Small intestine (tissue), 7 donors: ENCODE results near the gene TIMP3. TPM values are rescaled to one million over a fixed set of nuclear protein-coding genes. Genes with fewer than 3 reads are reported as not detected.

Source experiments
- DNase-seq, 2 donors: peaks; one replicate each; pipeline versions ENCODE4 v3.0.0 to v3.0.0-alpha.2; 2013
- FAIRE-seq: peaks from 2 replicates; lab custom pipeline; 2012; peaks lifted over from hg19 to GRCh38; lab: Jason Lieb, UNC
- H3K27ac ChIP-seq, 3 donors: one replicate each; pipeline ENCODE4 v1.5.1; 2013; ENCODE audit warnings: low read length in 2 of 3, mild to moderate bottlenecking in 2 of 3, control low read depth in 1 of 3, inconsistent platforms in 1 of 3, low read depth in 1 of 3, moderate library complexity in 1 of 3
- H3K27me3 ChIP-seq, 3 donors: one replicate each; pipeline ENCODE4 v1.6.1; 2013; ENCODE audit warnings: low read length in 3 of 3, inconsistent platforms in 1 of 3; ENCODE audit not compliant: control insufficient read depth in 3 of 3, insufficient read depth in 3 of 3
- H3K36me3 ChIP-seq, 3 donors: one replicate each; pipeline ENCODE4 v1.6.1; 2013; ENCODE audit warnings: low read length in 3 of 3, inconsistent platforms in 1 of 3, low read depth in 1 of 3, mild to moderate bottlenecking in 1 of 3, moderate library complexity in 1 of 3; ENCODE audit not compliant: control insufficient read depth in 3 of 3, insufficient read depth in 2 of 3
- H3K4me1 ChIP-seq, 3 donors: one replicate each; pipeline ENCODE4 v1.6.1; 2013; ENCODE audit warnings: low read length in 2 of 3, inconsistent platforms in 1 of 3, low read depth in 1 of 3, mild to moderate bottlenecking in 1 of 3, moderate library complexity in 1 of 3; ENCODE audit not compliant: control insufficient read depth in 3 of 3, insufficient read depth in 2 of 3
- H3K4me3 ChIP-seq, 3 donors: one replicate each; pipeline ENCODE4 v1.5.1; 2013; ENCODE audit warnings: low read length in 3 of 3, control low read depth in 1 of 3, inconsistent platforms in 1 of 3, low read depth in 1 of 3, mild to moderate bottlenecking in 1 of 3, moderate library complexity in 1 of 3
- H3K9me3 ChIP-seq, 2 donors: one replicate each; pipeline ENCODE4 v1.6.1; 2013; ENCODE audit warnings: low read depth in 1 of 2, low read length in 1 of 2; ENCODE audit not compliant: control insufficient read depth in 2 of 2, insufficient read depth in 1 of 2
- WGBS, 3 donors: extraction: QIAGEN DNeasy Blood & Tissue Kit; methylation state at CpG; one replicate each; pipeline ENCODE4 v1.1.7; 2013; 5-methylcytosine and 5-hydroxymethylcytosine counted together
- polyA plus RNA-seq, 4 donors: library from polyadenylated mRNA; stranded (reverse) in 3 of 4; unstranded in 1 of 4; fragments of 200-250 nt in 3 of 4; fragments of 120-200 nt in 1 of 4; gene quantifications; one replicate each; pipeline versions ENCODE4 v1.2.1 to v1.2.3, GENCODE V29; 2013
- donor health status: healthy with polysubstance abuse.
- donor health status: control.
- donor health status: control.
- donor health status: Bipolar disorder and iron deficiency.
- donor health status: healthy.

TIMP3 gene
- polyA plus RNA-seq, 4 donors: 1.8 to 118 (median 14.9) TPM

DNA sequence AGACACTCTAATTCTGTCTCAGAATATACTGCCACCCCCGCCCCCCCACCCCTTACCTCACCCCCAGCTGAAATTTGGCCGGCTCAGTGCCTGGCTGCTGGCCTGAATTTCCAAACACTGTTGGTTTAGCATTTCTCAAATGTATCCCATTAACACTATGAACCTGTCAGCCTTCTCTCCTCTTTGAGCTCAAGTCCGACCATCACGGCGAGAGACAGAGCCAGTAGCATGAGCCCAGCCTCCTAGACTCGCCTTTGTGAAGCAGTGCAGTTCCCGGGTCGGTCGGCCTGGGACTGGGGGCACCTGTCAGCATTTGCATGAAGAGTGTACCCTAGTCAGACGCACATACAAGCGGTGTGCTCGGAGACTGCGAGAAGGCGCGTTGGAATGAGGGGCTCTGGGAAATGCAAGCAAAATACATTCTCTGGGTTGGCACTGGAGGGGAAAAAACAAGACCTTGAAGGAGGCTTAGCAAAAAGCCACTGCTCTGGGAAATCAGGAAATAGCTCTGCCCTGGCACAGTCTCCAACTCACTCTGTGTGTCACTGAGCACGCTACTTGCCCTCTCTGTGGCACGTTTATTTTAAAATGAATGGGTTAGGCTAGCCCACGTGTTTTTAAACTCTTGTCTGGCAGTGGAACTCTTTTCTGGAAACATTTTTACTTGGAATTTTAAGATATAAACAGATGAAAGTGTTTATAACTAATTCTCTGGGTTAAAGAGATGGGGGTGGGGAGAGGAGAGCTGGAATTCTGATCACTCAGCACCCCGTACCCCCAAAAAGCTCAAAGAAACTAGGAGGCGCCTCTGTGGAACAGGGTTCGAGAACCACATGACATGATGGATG is 108.3 kb downstream of the TIMP3 start:
- Histone ChIP-seq H3K4me3 (no peak overlapping the region), H3K4me1 (peaks cover 0 to 5% (median 0%) of the 10 kb centered on the region in 3 donors), H3K36me3 (no peaks in the 10 kb centered on the region), H3K27ac (no peak overlapping the region), H3K9me3 (no peaks in the 10 kb centered on the region), H3K27me3 (no peaks in the 10 kb centered on the region)
- FAIRE-seq: no peak
- DNase-seq: no peak
- WGBS, 3 donors: 60 to 79% (median 74%) methylated on average over 21 of the region's 21 CpGs

DNA sequence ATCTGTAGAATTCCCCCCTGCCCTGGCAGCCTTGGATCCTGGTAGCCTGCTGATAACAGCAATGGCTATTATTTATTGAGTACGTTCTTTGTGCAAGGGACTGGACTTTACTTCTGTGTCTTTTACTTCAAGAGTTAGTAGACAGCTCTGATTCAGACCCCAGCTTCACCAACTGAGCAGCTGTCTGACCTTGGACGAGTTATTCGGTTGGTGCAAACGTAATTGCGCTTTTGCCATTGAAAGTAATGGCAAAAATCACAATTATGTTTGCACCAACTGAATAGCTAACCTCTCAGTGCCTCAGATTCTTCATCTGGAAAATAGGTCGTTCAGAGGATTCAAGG is 108.9 kb downstream of the TIMP3 start:
- Histone ChIP-seq H3K9me3 (peaks cover 0 to 1% of the 10 kb centered on the region in 2 donors), H3K27me3 (no peaks in the 10 kb centered on the region), H3K36me3 (no peaks in the 10 kb centered on the region), H3K4me1 (peaks cover 0 to 5% (median 0%) of the 10 kb centered on the region in 3 donors), H3K27ac (no peak overlapping the region), H3K4me3 (no peak overlapping the region)
- WGBS, 3 donors: 72 to 82% (median 72%) methylated on average over 6 of the region's 6 CpGs
- FAIRE-seq (no peak), DNase-seq (no peak)

GRCh38 chr22:32911503-32911902 is 110.0 kb downstream of the TIMP3 start:
- Histone ChIP-seq H3K4me3 (no peak overlapping the region), H3K4me1 (peaks cover 0 to 5% (median 0%) of the 10 kb centered on the region in 3 donors), H3K27me3 (no peaks in the 10 kb centered on the region), H3K27ac (no peak overlapping the region), H3K36me3 (no peaks in the 10 kb centered on the region), H3K9me3 (peaks cover 0 to 10% of the 10 kb centered on the region in 2 donors)
- WGBS, 3 donors: 40 to 51% (median 42%) methylated on average over 9 of the region's 9 CpGs
- FAIRE-seq (no peak), DNase-seq (no peak)
